Activated CD8-positive, alpha-beta memory T cell treated with anti-CD3 and anti-CD28 coated beads, Interleukin-2, amount 10 ng/mL, durations not matched to agents 7 days and 5 days (primary cell): Measurements from ENCODE around the gene UGT2B15. TPM values are rescaled to one million over a fixed set of nuclear protein-coding genes. Genes with fewer than 3 reads are reported as not detected.
"Not testable (repeated sequence)": the region's sequence is repeated elsewhere in the genome, so short reads cannot be mapped to it uniquely, and the experiment has no call there.

Source experiments
- ATAC-seq: fragments of 150-1000 bp; cut with Tn5 transposase; one replicate; pipeline ENCODE4 v1.10.0; 2021; ENCODE audit warnings: moderate library complexity
- CTCF ChIA-PET: fragments of 350-600 bp; sonication (Branson Sonifier 250); formaldehyde crosslinking; loops from one replicate; lab custom pipeline; 2021; ENCODE audit warnings: antibody characterized with exemption; lab: Charles Lee
- DNase-seq: peaks from one replicate; pipeline ENCODE4 v3.0.0-alpha.2; 2020
- H3K27ac Mint-ChIP-seq: one replicate; pipeline ENCODE4 v1.8.0; 2021; ENCODE audit warnings: mild to moderate bottlenecking, mixed read lengths
- H3K27me3 Mint-ChIP-seq: one replicate; pipeline ENCODE4 v1.8.0; 2021; ENCODE audit warnings: mixed read lengths
- H3K36me3 Mint-ChIP-seq: one replicate; pipeline ENCODE4 v1.8.0; 2021; ENCODE audit warnings: mild to moderate bottlenecking, mixed read lengths
- H3K4me1 Mint-ChIP-seq: one replicate; pipeline ENCODE4 v1.8.0; 2021; ENCODE audit warnings: mixed read lengths
- H3K4me3 Mint-ChIP-seq: one replicate; pipeline ENCODE4 v1.8.0; 2021; ENCODE audit warnings: mild to moderate bottlenecking, moderate library complexity, mixed read lengths
- H3K9me3 Mint-ChIP-seq: one replicate; pipeline ENCODE4 v1.8.0; 2022; ENCODE audit warnings: low read depth, mixed read lengths
- total RNA-seq, 2 experiments: library from RNA; stranded (reverse); gene quantifications; one replicate each; pipeline ENCODE4 v1.2.3, GENCODE V29; 2021

The UGT2B15 gene
- total RNA-seq, 2 experiments from 2014 or later: not detected

DNA sequence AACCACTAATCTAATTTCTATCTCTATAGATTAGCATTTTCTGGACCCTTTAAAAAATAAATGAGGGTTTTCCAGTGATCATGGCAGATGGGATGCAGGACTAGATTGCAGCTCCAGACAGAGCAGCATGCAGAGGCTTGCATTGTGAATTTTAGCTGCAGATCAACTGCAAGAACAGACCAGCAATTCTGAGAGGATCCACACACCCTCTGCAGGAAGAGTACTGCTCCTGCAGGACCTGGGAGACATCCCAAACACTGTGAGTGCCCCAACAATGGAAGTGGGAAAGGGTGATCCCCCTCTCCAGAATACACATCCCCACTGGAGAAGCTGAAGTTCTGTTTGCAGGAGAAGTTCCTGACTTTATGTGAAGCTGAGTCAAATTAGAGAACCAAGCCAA is 765 bp upstream of the UGT2B15 start:
- H3K27me3 Mint-ChIP-seq, H3K9me3 Mint-ChIP-seq, H3K36me3 Mint-ChIP-seq, CTCF ChIA-PET, ATAC-seq, H3K4me1 Mint-ChIP-seq, DNase-seq, H3K4me3 Mint-ChIP-seq, H3K27ac Mint-ChIP-seq: not testable (repeated sequence)

DNA sequence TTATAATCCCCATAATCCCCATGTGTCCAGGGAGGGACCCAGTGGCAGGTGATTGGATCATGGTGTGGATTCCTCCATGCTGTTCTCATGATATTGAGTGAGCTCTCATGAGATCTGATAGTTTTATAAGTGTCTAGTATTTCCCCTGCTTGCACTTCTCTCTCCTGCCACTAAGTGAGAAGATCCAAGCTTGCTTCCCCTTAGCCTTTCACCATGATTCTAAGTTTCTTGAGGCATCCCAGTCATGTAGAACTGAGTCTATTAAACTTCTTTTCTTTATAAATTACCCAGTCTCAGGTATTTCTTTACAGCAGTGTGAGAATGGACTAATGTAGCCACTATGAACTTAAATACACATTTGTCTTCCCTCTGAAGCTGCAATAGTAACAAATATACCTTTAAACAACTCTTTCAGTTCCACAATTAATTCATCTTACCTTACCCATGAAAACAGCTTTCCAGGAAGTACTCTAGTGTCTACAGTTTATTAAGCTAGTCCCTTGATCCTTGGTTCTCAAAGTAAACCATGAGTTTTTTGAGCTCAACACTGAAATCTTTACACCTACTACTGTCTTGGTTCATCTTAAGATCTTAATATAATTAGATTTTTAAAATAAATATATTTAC is 1.8 kb downstream of the UGT2B15 start:
- H3K36me3 Mint-ChIP-seq, H3K9me3 Mint-ChIP-seq, H3K27ac Mint-ChIP-seq, DNase-seq, H3K27me3 Mint-ChIP-seq, H3K4me1 Mint-ChIP-seq, ATAC-seq, CTCF ChIA-PET, H3K4me3 Mint-ChIP-seq: not testable (repeated sequence)

DNA sequence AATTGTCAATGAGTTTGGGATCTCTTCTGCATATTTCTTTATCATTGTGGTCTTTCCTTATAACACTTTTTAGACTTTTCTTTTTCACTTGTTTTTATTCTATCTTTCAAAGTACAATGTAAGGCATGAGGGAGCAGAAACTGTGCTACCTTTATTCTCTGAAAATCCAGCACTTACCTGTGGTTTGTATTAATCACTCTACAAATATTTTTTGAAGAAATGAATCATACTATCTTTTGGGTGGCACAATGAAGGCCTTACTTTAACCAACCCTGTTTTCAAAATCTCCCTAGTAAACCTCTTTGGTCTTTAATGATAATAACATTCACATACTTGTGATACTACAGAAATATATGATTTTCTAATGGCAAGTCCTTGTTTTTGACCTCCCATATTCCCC is 2.9 kb downstream of the UGT2B15 start:
- H3K27me3 Mint-ChIP-seq, H3K4me1 Mint-ChIP-seq, DNase-seq, H3K9me3 Mint-ChIP-seq, H3K36me3 Mint-ChIP-seq, H3K27ac Mint-ChIP-seq, ATAC-seq, H3K4me3 Mint-ChIP-seq, CTCF ChIA-PET: not testable (repeated sequence)

DNA sequence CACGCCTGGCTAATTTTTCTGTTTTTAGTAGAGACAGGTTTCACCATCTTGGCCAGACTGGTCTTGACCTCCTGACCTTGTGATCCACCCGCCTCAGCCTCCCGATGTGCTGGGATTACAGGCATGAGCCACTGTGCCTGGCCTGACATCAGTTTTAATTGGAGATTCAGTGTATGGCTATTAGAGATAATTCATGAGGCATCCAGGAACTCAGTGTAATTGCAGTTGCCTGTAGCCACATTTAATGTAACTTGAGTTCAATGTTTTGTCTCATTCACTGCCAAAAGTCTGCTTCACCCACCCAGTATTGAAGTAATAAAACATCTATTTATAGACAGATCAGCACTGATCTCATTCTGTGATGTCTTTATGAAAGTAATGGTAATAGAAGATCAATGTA is 5.7 kb downstream of the UGT2B15 start:
- H3K27me3 Mint-ChIP-seq, H3K4me1 Mint-ChIP-seq, H3K27ac Mint-ChIP-seq, H3K4me3 Mint-ChIP-seq, H3K36me3 Mint-ChIP-seq, DNase-seq, ATAC-seq, H3K9me3 Mint-ChIP-seq, CTCF ChIA-PET: not testable (repeated sequence)

DNA sequence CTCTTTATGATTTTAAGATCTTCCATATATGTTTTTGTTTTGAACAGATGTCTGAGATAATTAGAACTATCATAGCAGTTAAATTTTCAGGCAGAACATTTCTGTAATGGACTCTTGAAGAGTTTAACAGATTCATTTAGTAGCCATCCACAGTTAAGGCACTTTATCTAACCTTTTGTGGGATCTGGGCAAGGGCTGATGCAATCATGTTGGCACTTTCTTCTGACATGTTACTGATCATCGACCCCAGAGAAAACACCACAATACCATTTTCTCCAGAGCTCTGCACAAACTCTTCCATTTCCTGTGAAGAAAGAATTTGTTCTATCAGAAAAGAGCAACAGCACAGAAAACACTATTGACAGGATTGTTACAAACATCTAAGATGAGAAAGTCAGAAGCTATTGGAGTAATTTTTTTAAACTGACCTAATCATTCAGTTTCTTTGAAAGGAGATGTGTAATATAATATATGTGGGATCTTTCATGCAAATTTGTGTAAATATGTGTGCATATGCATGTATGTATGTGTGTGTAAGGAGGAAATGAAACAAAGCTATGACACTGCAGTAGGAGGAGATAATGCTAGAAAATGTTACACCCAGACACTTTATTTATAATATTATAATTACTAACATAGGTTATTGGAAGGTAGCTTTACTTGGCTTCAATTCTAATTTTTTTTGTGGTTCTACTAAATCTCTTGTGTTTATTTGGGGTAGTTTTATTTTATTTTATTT is 7.4 kb downstream of the UGT2B15 start:
- H3K36me3 Mint-ChIP-seq, H3K9me3 Mint-ChIP-seq, DNase-seq, H3K27me3 Mint-ChIP-seq, ATAC-seq, H3K4me3 Mint-ChIP-seq, H3K27ac Mint-ChIP-seq, CTCF ChIA-PET, H3K4me1 Mint-ChIP-seq: not testable (repeated sequence)

DNA sequence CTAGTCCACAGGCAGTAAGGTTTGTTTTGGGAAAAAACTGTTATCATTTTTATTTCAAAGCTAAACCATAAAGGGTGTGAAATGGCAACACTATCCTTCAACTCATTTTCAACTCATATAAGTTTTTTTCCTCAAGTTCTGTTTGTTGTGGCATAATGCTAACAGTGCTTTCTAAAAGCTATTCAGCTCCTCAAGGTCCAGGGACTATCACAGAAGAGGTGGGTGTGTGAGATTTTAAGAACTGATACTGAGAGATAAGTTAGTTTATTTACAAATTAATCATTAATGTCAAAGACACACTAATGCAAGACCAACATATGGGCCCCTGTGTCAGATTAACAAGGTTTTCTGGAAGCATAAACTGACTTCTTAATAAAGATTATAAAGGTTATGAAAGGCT is 11.8 kb downstream of the UGT2B15 start:
- DNase-seq (no peak), ATAC-seq (no peak)
- no peaks in the 10 kb centered on the region for H3K9me3 Mint-ChIP-seq
- CTCF ChIA-PET: no interaction called here
- H3K4me3 Mint-ChIP-seq: no peak overlapping the region
- peaks cover 4% of the 10 kb centered on the region for H3K4me1 Mint-ChIP-seq
- no peaks in the 10 kb centered on the region for H3K36me3 Mint-ChIP-seq
- H3K27ac Mint-ChIP-seq: no peak overlapping the region
- H3K27me3 Mint-ChIP-seq: no peaks in the 10 kb centered on the region

DNA sequence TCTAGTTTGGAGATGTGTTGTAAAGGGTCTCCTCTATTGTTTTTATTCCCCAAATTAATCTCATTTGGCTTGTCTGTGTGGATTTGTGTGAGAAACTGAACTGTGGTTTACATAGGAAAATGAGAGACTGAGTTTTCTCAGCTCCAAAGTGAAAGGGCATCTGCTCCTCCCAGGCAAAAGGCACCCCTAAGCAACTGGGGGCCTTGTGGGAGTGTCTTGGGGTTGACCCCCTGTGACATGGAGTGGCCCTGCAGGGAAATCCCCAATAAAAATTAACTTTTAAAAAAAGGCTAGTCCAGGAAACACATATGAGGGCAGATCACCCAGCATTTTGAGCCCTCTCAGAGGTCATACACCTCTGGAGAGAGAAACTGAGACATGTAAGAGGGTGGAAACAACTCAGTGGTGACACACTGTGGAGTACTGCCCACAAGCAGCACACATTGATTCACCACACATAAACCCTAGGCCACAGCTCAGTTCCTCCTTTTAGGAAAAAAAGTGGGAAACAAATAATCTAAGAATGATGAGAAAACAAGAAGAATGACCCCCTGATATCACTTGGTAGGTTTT is 13.3 kb downstream of the UGT2B15 start:
- H3K4me3 Mint-ChIP-seq, CTCF ChIA-PET, H3K4me1 Mint-ChIP-seq, H3K9me3 Mint-ChIP-seq, H3K27ac Mint-ChIP-seq, DNase-seq, H3K27me3 Mint-ChIP-seq, H3K36me3 Mint-ChIP-seq: not testable (repeated sequence)
- ATAC-seq: peak; percentile 20

DNA sequence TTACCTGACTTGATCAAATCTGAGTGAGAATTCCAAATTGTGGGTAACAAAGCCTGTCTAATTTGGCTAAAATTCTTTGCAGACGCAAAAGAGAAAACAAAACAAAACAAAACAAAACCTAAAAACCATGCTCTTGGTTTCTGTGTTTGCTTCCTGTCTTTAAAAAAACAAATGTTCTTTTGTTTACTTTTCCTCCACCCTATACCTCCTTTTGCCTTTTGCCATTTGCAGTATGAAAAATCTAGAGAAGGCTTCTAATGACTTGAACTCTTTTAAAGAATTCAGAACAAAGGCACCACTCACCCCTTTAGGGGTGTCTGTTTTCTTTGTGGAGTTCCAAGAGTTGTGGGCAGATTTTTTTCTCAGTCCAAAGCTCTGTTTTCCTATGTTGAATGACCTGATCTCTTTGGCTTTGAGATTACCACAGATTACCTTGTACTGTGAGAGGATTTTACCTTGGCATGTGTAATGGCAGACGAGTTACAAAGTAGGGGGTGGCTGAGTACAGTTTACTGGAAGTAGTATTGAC is 13.9 kb downstream of the UGT2B15 start:
- not testable (repeated sequence) for H3K27me3 Mint-ChIP-seq

DNA sequence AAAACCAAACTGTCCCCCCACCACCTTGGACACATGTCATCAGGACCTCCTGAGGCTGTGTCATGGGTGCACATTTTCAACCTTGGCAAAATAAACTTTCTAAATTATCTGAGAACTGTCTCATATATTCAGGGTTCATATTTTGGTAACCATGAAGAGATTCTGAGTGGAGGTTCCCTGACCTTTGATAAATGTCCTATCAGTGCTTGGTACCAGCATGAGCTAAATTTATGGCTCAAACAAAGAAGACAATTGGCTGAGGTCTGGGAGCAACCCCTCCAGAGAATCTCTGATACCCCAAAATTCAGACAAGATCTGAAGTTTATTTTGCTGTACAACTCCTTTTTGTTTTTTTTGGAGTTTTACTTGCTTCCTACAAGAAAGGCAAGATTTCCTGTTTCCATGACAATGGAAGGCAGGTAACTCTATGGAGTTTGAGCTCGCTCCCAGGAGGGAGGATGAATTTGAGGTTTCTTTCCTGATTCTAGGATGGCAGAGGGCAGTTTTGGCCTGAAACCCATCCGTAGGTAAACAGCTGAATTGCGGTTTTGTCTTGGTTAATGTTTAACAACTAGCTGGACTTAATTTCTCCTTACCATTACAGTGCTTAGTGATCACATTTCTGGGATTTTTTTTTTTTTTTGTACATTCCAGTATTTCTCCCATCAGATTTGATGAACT is 14.5 kb downstream of the UGT2B15 start:
- H3K4me1 Mint-ChIP-seq: peaks cover 4% of the 10 kb centered on the region
- H3K27ac Mint-ChIP-seq: no peak overlapping the region
- H3K27me3 Mint-ChIP-seq: no peaks in the 10 kb centered on the region
- ATAC-seq: no peak
- no peak for DNase-seq
- CTCF ChIA-PET: no interaction called here
- H3K36me3 Mint-ChIP-seq: no peaks in the 10 kb centered on the region
- H3K9me3 Mint-ChIP-seq: no peaks in the 10 kb centered on the region
- H3K4me3 Mint-ChIP-seq: no peak overlapping the region

More for the DNA sequence above, 13.9 kb downstream of the UGT2B15 start:
- CTCF ChIA-PET, DNase-seq, H3K4me1 Mint-ChIP-seq, H3K36me3 Mint-ChIP-seq, ATAC-seq, H3K4me3 Mint-ChIP-seq, H3K9me3 Mint-ChIP-seq: not testable (repeated sequence)
- peak overlapping the region; percentile 12 for H3K27ac Mint-ChIP-seq

DNA sequence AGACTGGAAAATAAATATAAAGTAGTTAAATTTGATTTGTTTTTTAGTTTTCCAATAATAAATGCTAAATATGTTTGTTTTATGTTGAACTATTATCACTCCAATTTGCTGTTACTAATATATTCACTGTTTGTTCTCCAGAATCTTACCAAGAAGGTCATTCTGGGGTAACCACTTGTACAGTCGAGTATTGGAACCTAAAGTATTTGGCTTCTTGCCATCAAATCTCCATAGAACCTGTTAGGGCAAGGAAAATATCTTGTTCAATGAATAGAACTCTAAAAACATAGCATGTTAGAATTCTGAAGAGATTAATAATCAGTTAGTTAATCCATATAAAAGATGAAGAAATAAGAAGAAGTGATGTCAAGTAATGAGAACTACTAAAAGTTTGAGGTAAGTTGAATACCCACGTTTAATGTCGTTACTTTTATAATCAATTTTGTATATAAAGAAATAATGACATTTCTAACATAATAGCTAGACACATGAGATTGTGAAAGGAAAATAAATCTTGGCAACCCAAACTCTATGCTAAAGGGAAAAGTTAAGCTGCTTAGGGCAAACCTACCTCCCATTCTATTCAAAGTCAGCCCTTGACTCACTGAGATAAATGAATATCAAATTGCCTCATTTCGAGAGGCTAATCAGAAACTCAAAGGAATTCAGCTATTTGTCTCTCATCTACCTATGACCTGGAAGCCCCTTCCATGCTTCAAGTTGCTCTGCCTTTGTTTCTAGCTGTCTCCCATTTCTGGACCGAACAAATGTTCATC is 15.3 kb downstream of the UGT2B15 start:
- CTCF ChIA-PET: no interaction called here
- H3K27me3 Mint-ChIP-seq: no peaks in the 10 kb centered on the region
- peaks cover 4% of the 10 kb centered on the region for H3K4me1 Mint-ChIP-seq
- no peak for ATAC-seq
- no peaks in the 10 kb centered on the region for H3K36me3 Mint-ChIP-seq
- no peaks in the 10 kb centered on the region for H3K9me3 Mint-ChIP-seq
- H3K27ac Mint-ChIP-seq: no peak overlapping the region
- no peak overlapping the region for H3K4me3 Mint-ChIP-seq
- DNase-seq: no peak

DNA sequence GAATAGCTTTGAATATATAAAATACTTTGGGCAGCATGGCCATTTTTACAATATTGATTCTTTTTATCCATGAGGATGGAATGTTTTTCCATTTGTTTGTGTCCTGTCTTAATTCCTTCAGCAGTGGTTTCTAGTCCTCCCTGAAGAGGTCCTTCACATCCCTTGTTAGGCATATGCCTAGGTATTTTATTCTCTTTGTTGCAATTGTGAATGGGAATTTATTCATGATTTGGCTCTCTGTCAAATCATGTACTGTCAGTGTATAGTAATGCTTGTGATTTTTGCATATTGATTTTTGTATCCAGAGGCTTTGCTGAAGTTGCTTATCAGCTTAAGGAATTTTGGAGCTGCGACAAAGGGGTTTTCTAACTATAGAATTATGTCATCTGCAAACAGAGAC is 18.5 kb downstream of the UGT2B15 start:
- ATAC-seq (no peak), DNase-seq (no peak)
- Mint-ChIP-seq H3K36me3 (no peaks in the 10 kb centered on the region), H3K4me1 (peaks cover 4% of the 10 kb centered on the region), H3K9me3 (no peaks in the 10 kb centered on the region), H3K27me3 (no peaks in the 10 kb centered on the region), H3K27ac (no peak overlapping the region), H3K4me3 (no peak overlapping the region)
- CTCF ChIA-PET: no interaction called here

DNA sequence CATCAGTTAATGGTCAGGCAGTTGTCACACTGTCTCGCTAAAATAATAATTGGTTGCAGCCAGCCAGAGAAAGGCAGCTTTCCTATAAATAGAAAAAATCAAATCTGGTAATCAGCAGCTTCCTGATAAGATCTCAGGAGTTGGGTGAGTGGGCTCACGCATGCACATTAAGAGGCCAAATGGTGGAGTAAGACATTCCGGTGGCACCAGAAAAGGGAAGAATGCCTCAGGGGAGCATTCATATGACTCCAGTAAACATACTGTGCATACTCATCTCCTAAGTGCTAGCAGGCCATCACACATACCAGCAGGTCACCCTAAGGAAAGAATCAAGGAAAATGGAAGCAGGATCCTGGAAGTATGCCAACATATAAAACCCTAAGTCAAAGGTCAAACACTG is 40.1 kb downstream of the UGT2B15 start:
- CTCF ChIA-PET: no interaction called here
- DNase-seq (no peak), ATAC-seq (no peak)
- no peaks in the 10 kb centered on the region for H3K36me3 Mint-ChIP-seq
- no peaks in the 10 kb centered on the region for H3K4me1 Mint-ChIP-seq
- H3K4me3 Mint-ChIP-seq: no peak overlapping the region
- no peaks in the 10 kb centered on the region for H3K27me3 Mint-ChIP-seq
- no peak overlapping the region for H3K27ac Mint-ChIP-seq
- no peaks in the 10 kb centered on the region for H3K9me3 Mint-ChIP-seq

DNA sequence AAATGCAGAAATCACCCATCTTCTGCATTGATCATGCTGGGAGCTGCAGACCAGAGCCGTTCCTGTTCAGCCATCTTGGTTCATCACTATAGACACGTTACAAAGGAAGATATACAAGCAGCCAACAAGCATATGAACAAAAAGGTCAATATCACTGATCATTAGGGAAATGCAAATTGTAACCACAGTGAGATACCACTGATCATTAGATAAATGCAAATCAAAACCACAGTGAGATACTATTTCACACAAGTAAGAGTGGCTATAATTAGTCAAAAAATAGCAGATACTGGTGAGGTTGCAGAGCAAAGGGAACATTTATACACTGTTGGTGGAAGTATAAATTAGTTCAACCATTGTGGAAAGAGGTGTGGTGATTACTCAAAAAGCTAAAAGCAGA is 47.7 kb downstream of the UGT2B15 start:
- DNase-seq, ATAC-seq, H3K9me3 Mint-ChIP-seq, H3K4me3 Mint-ChIP-seq, H3K4me1 Mint-ChIP-seq, H3K27me3 Mint-ChIP-seq, H3K27ac Mint-ChIP-seq, H3K36me3 Mint-ChIP-seq, CTCF ChIA-PET: not testable (repeated sequence)
